HG03432 (cell line): ENCODE data around the gene MYO5B.

ENCODE experiments used
- ATAC-seq: cut with Tn5 transposase; IDR thresholded peaks from one replicate; pipeline ENCODE4 v1.9.1; 2021; ENCODE audit warnings: mild to moderate bottlenecking, moderate library complexity; ENCODE audit not compliant: unreplicated experiment

The MYO5B gene

DNA sequence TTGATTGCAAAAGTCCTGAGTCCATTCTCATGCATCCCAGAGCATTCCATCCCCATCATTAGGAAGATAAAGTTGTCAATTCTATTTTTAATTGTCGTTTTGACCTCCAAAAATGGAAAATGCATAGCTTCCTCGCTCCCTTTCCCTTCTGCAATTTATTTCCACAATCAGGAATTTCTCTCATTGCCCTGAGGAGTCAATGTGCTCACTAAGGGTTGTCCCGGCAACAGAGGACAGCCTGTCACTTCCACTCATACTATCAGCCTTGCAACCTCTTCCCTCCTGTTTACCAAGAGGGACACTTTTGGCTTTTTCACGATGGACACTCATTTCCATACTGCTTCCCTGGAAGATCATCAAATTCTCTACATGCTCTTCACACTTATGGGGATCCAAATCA lies 164.8 kb downstream of the MYO5B start:
- ATAC-seq, result no peak

DNA sequence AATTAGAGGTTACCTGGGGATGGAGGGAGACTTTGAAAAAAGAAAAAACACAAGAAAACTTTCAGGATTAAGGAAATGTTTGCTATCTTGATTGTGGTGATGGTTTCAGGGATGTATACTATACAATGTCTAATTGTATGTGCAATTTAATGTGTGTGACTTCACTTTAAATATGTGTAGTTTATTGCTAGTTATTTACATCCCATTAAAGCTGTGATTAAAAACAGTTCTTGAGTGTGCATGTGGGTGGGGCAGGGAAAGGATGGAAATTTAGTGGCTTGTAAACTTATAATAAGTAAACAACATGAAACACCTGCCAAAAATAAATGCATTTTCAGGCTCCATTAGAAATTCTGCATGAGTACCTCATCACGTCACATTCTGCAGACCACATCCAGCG lies 167.0 kb downstream of the MYO5B start:
- ATAC-seq, result no peak

DNA sequence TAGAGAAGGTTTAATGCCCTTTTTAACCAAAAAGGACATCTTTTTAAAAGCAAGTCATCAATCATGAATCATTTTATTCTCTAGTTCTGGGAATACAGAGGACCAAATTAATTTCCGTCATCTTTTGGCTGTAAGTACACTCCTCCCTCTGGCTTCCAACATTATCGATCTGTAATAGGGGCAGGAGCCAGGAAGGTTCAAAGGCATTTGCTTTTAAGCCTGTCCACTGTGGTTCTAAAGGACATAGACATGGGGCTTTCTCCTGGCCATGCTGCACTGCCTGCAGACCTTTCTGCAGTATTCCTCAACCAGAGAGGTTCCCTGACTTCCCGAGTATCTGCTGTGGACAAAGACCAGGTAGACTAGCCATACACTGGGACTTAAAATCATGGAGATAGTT lies 170.5 kb downstream of the MYO5B start:
- no peak for ATAC-seq

DNA sequence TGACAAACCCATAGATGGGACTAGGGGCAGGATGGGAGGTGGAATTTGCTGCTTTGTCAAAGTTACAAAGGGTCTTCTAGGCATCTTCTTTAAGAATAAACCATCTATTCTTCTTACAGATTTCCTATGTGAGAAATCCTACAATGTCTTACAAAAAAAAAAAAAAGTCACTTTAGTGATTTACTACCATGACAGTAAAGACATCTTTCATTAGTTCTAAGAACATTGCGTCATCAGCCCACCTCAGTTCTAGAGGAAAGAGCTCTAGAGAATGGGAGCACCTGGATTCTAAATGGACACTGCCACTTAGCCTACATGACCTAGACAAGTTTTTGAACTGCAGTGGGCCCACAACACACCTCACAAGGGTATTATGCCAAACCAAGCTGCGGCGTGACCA lies 172.0 kb downstream of the MYO5B start:
- ATAC-seq, result no peak

DNA sequence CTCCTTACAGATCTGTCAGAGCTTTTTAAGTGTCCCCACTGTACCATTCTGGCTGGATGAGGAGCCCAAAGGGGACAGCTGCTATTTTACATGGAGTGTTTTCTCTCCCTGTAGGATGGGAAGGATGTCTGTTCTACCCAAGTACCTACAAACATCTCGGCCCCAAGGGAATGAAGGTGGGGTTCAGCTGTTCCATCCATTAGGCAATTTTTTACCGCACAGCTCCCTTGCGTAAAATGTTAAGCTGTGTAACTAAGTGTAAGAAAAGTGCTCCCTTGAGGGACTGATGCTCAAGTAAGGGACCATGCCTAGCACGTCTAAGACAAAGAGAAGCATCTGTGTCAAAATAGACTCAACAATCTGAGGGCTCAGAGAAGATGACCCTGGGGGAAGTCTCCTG lies 180.3 kb downstream of the MYO5B start:
- no peak for ATAC-seq

DNA sequence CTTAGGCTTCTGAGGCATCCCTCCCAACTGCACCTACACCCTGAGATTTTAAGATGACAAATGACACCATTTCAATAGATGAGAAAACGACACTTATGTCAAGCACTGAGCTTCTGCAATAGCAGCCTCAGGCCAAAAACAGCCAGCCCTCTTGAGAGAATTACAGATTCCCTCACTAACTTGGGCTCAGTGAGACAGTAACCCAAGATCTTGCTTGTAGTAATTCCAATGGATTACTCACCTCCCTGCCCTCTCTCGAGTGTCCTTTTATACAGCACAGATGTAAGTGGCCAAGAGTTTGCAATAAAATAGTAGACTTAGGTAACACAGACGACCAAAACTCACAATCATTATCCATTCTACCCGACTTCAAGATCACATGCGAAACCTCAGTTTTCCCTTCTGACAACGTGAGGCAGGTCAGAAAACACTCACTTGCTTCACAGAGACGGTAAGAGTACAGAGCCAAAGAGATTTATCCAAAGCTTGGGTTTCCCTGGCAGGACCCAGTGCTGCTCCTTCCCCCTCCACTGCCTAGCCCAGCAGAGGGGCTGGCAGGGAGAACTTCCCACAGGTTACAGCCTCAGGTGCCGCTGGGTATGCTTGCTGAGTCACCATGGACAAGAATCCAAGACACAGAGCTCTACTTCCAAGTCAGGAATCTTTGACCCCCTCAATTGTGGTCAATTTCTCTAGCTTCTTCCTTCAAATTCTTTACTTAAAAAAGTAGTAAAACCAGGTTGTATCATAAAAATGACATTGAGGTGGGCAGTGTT lies 181.4 kb downstream of the MYO5B start:
- ATAC-seq, result no peak

DNA sequence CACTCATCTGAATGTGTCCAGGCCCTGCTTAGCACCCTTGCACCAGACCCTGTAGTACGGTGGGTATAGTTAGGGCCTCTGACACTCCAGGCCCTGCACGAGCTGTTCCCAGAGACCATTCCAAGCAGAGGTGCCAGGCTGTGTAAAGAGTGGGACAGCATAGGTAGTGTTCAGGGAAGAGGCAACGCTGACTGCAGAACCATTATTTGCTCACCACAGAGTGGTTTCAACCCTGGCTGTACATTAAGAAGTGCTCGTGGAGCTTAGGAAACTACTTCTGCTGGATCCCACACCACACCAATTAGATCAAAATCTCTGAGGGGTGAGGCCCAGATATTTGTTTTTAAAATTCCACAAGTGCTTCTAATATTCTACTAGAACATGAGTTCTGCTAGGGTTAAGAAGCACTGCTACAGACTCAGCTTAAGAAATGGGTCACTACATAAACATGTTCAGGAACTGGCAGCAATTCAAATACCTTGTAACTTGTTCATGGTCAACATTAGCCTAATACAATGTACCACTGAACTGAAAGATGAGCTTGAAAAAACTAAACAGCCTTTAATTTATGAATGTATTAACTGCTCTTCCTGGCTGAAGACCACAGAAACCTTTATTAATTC lies 183.0 kb downstream of the MYO5B start:
- ATAC-seq, result no peak

DNA sequence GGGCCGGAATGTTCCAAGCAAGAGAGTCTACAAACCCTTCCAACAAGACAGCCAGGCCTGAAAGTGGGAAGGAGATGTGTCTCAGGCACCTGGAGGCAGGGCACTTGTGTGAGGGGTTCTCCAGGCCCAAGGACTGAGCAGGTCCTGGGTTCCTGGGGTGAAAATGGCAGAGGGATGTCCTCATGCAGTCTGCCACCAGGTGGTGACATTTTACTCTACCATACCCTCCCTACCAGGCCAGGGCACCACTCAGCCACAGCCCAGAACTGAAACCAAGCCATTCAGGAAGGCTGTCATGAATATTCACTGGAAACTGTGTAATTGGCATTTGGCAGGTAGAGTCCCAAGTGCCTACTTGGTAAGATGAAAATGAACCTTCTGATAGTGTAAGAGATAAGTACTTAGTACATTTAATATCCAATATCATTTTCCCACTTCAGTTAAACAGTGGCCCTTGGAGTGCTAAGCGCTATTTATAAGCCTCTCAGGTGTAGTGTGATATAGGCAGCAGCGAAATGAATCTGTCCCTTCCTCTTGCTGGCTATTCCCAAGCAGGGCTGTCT lies 185.1 kb downstream of the MYO5B start:
- peak; percentile 82 for ATAC-seq

DNA sequence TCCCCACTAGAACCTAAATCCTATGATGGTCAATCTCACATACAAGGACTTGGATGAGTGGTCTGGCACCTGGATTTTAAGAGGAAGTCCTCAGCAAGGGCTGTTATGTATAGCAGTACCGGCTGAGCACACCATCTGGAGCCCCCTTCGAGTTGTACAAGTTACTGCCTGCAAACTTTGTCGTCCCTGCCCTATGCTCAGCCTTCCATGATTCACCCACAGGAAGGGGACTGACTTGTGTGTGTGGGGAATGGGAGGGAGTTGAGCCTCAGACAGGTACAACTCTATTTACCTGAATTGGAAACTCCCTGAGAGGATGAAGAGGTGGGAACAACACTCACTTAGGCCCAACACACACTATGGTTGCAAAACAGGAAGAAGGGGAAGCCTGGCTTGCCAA lies 186.6 kb downstream of the MYO5B start:
- ATAC-seq, result no peak

DNA sequence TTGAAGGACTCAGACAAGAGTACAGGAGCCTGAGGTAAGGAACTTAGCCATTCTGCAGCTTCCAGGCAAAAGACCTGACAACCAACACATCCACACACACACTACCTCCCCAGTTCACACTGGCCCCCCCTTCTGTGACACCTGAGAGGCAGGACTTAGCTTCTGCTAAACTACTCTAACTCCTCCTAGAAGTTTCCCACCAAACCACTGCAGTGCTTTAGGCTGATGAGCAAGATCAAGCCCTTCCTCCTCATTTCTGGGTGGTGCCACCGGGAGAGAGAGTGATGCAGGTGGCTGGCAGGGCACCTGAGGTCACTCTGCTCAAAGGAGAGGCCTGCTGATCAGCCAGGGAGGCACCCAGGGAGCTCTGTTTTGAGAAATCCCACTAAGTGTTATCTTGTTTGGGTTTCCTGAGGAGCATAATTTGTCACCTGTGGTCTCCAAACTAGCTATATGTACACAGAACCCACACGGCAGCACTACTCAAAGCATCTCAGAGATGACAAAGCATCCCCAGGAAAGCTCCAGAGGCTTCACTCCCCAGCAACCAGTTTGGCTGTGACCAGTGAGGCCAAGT lies 188.4 kb downstream of the MYO5B start:
- no peak for ATAC-seq

DNA sequence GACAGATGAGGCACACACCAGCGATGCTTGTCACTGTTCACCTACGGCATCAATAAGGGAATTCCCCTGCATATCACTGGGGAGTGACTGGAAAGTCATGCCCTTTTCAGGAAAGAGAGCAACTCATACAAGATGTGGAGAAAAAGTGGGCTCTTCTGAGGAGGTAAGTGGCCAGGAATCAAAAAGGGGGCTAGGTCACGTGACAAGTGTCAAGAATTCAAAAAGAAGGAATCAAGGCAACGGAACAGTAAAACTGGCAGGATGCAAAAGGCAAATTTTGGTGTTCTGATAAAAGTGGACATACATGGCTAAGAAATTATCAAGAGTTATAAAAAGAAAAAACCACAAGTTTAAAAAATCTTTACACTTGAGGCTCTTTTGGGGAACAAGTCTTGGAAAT lies 190.9 kb downstream of the MYO5B start:
- no peak for ATAC-seq

DNA sequence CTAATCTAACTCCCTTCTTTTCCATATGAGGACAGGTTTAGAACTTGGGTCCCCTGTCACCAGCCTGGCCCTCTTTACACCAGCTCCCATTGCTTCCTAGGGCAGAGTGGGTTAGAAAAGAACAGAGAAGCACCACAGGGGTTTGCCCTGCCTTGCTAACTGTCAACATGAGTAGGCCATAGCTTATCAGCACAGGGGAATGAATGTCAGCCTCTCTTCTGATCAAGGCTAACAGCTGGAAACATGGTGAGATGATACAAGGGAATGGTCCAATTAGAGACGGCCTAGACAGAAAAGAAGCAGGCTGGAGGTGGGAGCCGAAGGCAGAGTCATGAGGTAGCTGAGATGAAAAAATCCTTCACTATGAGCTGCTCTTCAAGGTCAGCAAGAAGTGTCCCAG lies 192.2 kb downstream of the MYO5B start:
- ATAC-seq, result no peak

DNA sequence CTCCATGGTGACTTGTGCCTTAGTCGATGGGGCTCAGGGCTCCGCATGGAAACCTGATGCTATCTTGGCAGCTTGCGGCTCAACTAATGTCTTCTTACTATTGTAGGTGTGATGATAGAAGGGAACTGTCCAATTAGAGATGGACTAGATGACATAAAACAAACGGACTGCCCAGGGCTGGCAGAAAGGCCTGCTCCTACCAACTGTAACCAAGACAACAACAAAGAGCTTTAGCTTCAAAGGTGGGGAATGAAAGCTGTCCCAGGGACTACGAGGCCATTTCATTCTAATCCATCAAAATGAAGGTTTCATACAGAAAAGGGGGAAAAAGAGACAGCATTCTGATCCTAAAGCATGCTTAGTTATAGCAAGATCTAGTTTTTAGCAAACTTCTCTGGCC lies 194.7 kb downstream of the MYO5B start:
- no peak for ATAC-seq

DNA sequence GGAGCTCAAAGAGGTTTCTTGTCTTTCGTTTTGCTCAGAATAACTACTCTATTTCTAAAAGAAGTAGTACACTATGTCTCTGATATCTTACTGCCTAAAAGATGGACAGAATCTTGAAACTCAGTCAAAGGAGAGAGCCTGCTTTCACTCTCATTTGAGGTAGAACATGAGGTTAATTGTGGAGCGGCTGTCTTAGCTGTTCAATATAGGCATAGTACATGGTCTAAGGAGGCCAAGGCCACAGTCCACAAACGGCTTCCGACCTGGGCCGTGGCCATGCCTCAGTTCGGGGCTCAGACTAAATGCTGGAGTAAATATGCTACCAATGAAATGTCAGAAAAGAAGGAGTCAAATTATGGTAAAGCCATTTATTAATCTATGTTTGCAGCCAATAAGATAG lies 195.8 kb downstream of the MYO5B start:
- ATAC-seq, result no peak

DNA sequence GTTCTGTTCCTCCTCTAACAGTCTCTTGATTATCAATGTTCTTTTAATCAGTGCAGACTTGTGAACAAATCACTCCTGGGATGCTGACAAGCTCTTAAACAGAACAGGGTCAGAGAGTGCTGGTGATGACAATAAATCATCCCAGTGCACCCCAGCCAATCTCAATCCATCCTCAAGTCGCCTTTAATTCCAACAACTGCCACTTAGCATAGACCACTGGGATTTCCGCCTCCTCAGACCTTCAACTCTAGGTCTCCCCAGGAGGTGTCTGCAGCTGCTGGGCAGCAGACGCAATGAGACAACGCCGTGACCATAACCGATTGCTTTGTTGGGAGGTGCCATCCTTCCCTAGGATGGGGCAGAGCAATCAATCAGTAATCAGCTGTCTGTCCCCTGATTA lies 197.4 kb downstream of the MYO5B start:
- no peak for ATAC-seq

DNA sequence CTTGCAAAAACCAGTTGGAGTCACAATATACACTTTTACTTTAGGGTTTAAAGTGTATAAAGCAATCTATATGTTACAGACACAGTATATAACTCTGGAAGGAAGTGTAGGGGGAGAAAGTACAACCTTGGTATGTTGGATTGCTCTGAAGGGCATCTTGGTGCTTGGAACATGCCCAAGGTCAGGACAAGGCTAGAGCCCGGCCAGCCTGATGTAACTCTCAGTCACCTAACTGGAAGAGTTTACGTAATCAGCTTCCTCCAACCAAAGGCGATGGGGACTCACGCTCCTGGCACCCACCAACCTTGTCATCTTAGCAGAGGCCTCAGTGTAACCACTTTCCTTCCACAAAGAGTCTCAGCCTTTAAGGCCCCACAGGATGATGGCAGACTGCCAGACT lies 200.5 kb downstream of the MYO5B start:
- ATAC-seq, result no peak

DNA sequence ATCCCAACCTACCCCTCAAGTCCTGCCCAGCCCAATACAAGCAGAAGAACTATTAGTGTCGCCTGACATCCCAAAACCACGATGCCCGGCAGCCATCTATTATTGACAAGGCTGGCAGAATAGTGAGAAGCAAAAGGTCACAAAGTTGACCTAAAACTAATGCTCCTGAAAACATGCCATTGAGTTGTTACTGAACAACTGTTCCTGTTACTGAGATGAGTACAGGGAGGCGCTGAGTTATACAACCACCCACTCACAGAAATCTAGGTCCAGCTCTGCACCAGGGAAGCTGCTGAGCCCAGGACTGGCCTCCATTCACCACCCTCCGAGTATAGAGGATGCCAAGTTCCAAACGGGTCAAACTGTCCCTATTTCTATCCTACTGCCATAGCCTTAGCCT lies 201.6 kb downstream of the MYO5B start:
- ATAC-seq, result no peak

DNA sequence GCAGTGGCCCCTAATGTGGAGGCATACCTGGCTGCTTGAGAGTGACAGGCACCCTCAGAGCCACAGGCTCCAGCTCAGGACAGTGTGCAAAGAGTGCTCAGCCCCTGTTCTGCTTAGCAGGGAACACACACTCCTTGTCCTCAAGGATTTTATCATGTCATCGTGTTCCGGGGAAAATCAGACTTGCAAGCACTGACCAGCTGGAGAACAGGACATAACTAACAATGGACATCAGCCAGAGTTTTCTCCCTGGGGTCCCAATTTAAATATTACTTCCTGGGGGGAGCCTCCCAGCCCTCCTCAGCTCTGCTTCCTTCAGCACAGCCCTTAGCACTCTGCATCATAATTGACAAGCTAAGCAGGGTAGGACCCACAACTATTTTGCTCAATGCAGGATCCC lies 206.2 kb downstream of the MYO5B start:
- ATAC-seq, result no peak

DNA sequence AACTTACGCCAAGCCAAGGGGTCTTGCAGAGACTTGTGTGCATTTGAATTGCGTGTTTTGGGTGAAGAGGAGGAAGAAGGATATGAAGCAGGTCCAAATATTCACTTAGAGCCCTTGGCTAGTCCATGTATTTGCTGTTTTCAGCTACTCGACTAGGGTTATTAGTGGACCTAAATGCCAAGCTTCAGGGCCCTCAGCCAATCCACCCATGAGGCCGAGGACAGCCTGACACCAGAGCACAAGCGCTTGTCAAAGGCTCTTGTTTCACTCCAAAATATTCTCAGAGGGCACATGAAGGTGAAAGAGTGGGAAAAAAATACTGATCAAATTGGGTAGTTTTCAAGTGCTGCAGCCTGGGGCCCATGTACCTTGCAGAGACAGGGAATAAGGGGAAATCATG lies 206.8 kb downstream of the MYO5B start:
- no peak for ATAC-seq

DNA sequence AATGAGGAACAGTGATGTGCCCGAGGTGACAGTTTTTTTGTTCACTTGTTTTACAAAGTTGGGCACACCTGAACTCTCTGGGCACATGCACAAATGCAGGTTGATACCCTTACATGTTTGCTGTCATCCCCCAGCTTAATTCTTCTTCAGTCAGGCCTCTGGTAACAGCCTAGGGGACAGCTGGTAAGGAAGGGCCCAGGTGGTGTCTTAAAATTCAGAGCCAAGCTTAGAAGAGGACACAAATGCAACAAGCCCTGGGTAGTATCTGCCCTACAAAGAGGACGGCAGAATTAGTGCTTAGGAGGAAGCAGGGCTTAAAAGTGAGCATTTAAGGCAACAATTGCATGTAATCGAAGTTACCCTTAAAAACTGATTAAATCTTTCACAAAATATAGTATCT lies 209.7 kb downstream of the MYO5B start:
- ATAC-seq, result no peak

DNA sequence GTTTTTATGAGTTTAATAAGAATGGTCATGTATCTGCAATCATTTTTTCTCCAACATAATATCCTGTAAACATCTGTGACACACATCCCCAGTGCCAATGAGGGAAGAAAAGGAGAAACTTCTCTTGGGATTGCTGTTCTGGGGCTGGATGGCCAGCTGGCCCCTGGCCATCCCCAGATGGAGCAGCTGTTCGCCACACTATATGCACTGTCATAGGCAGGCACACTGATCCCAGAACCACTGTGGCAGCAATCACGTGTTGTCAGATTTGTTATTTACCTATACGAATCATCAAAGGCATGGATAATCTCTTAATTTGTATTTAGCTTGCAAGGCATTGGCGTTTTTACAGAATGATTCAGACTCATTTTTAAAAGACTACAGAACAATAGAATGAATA lies 214.1 kb downstream of the MYO5B start:
- no peak for ATAC-seq
